ENCODE measurements around the gene PTPRK. TPM values are rescaled to one million over a fixed set of nuclear protein-coding genes. Genes with fewer than 3 reads are reported as not detected.

PTPRK gene
- total RNA-seq, 2 donors from 2014 or later: 0.77 to 0.78 TPM

GRCh38 chr6:128474481-128474880 lies 45.9 kb downstream of the PTPRK start:
- no peak for DNase-seq
- no peak overlapping the region for H3K4me3 Mint-ChIP-seq

GRCh38 chr6:128471907-128472306 lies 48.5 kb downstream of the PTPRK start:
- Mint-ChIP-seq H3K27me3 (no peaks in the 10 kb centered on the region), H3K27ac (no peak overlapping the region), H3K4me3 (no peak overlapping the region), H3K36me3 (ENCODE audit: low read depth) (no peaks in the 10 kb centered on the region), H3K4me1 (peaks cover 2% of the 10 kb centered on the region)
- no peak for DNase-seq
- no peak for ATAC-seq
- no peaks in the 10 kb centered on the region for H3K9me3 ChIP-seq (ENCODE audit: control insufficient read depth, low read length, poor library complexity, severe bottlenecking)

More at GRCh38 chr6:128474481-128474880, 45.9 kb downstream of the PTPRK start:
- ATAC-seq: no peak
- no peaks in the 10 kb centered on the region for H3K27me3 Mint-ChIP-seq
- no peak overlapping the region for H3K27ac Mint-ChIP-seq
- H3K36me3 Mint-ChIP-seq (ENCODE audit: low read depth): no peaks in the 10 kb centered on the region
- H3K9me3 ChIP-seq (ENCODE audit: control insufficient read depth, low read length, poor library complexity, severe bottlenecking): no peaks in the 10 kb centered on the region
- peaks cover 8% of the 10 kb centered on the region for H3K4me1 Mint-ChIP-seq

- DNase-seq: no peak
- no peaks in the 10 kb centered on the region for H3K9me3 ChIP-seq (ENCODE audit: control insufficient read depth, low read length, poor library complexity, severe bottlenecking)
- H3K27me3 Mint-ChIP-seq: no peaks in the 10 kb centered on the region
- no peak overlapping the region for H3K4me3 Mint-ChIP-seq
- no peaks in the 10 kb centered on the region for H3K36me3 Mint-ChIP-seq (ENCODE audit: low read depth)
- H3K27ac Mint-ChIP-seq: no peak overlapping the region
- no peak for ATAC-seq
- H3K4me1 Mint-ChIP-seq: no peaks in the 10 kb centered on the region
Measured at GRCh38 chr6:128465368-128466343, 54.7 kb downstream of the PTPRK start.

GRCh38 chr6:128464790-128465189 lies 55.6 kb downstream of the PTPRK start:
- Mint-ChIP-seq H3K4me1 (no peaks in the 10 kb centered on the region), H3K36me3 (ENCODE audit: low read depth) (no peaks in the 10 kb centered on the region), H3K27ac (no peak overlapping the region), H3K4me3 (no peak overlapping the region), H3K27me3 (peaks cover 2% of the 10 kb centered on the region)
- DNase-seq (no peak), ATAC-seq (no peak)
- H3K9me3 ChIP-seq (ENCODE audit: control insufficient read depth, low read length, poor library complexity, severe bottlenecking): no peaks in the 10 kb centered on the region

GRCh38 chr6:128463942-128464341 lies 56.5 kb downstream of the PTPRK start:
- ATAC-seq (no peak), DNase-seq (no peak)
- Mint-ChIP-seq H3K27me3 (peaks cover 8% of the 10 kb centered on the region), H3K36me3 (ENCODE audit: low read depth) (no peaks in the 10 kb centered on the region), H3K4me3 (no peak overlapping the region), H3K27ac (no peak overlapping the region), H3K4me1 (no peaks in the 10 kb centered on the region)
- no peaks in the 10 kb centered on the region for H3K9me3 ChIP-seq (ENCODE audit: control insufficient read depth, low read length, poor library complexity, severe bottlenecking)

GRCh38 chr6:128461501-128461900 lies 58.9 kb downstream of the PTPRK start:
- ATAC-seq: no peak
- no peak overlapping the region for H3K4me3 Mint-ChIP-seq
- no peak for DNase-seq
- no peaks in the 10 kb centered on the region for H3K36me3 Mint-ChIP-seq (ENCODE audit: low read depth)
- H3K4me1 Mint-ChIP-seq: no peaks in the 10 kb centered on the region
- H3K9me3 ChIP-seq (ENCODE audit: control insufficient read depth, low read length, poor library complexity, severe bottlenecking): no peaks in the 10 kb centered on the region
- no peak overlapping the region for H3K27ac Mint-ChIP-seq
- peaks cover 14% of the 10 kb centered on the region for H3K27me3 Mint-ChIP-seq

- no peak overlapping the region for H3K27ac Mint-ChIP-seq
- no peak for ATAC-seq
- no peaks in the 10 kb centered on the region for H3K4me1 Mint-ChIP-seq
- no peak for DNase-seq
- no peak overlapping the region for H3K4me3 Mint-ChIP-seq
- peaks cover 24% of the 10 kb centered on the region for H3K27me3 Mint-ChIP-seq
- no peaks in the 10 kb centered on the region for H3K9me3 ChIP-seq (ENCODE audit: control insufficient read depth, low read length, poor library complexity, severe bottlenecking)
- no peaks in the 10 kb centered on the region for H3K36me3 Mint-ChIP-seq (ENCODE audit: low read depth)
Measured at GRCh38 chr6:128456510-128457230, 63.7 kb downstream of the PTPRK start.

GRCh38 chr6:128455959-128456358 lies 64.4 kb downstream of the PTPRK start:
- H3K27me3 Mint-ChIP-seq: peaks cover 24% of the 10 kb centered on the region
- no peak for DNase-seq
- H3K4me3 Mint-ChIP-seq: no peak overlapping the region
- no peaks in the 10 kb centered on the region for H3K9me3 ChIP-seq (ENCODE audit: control insufficient read depth, low read length, poor library complexity, severe bottlenecking)
- no peak for ATAC-seq
- H3K4me1 Mint-ChIP-seq: no peaks in the 10 kb centered on the region
- H3K27ac Mint-ChIP-seq: no peak overlapping the region
- H3K36me3 Mint-ChIP-seq (ENCODE audit: low read depth): no peaks in the 10 kb centered on the region

- H3K9me3 ChIP-seq (ENCODE audit: control insufficient read depth, low read length, poor library complexity, severe bottlenecking): no peaks in the 10 kb centered on the region
- Mint-ChIP-seq H3K4me3 (no peak overlapping the region), H3K27me3 (peaks cover 19% of the 10 kb centered on the region), H3K36me3 (ENCODE audit: low read depth) (no peaks in the 10 kb centered on the region), H3K27ac (no peak overlapping the region), H3K4me1 (no peaks in the 10 kb centered on the region)
- ATAC-seq (no peak), DNase-seq (no peak)
Measured at GRCh38 chr6:128452713-128453112, 67.7 kb downstream of the PTPRK start.

GRCh38 chr6:128446497-128446896 lies 73.9 kb downstream of the PTPRK start:
- peaks cover 3% of the 10 kb centered on the region for H3K4me1 Mint-ChIP-seq
- H3K9me3 ChIP-seq (ENCODE audit: control insufficient read depth, low read length, poor library complexity, severe bottlenecking): no peaks in the 10 kb centered on the region
- DNase-seq (no peak), ATAC-seq (no peak)
- no peaks in the 10 kb centered on the region for H3K36me3 Mint-ChIP-seq (ENCODE audit: low read depth)
- H3K27ac Mint-ChIP-seq: no peak overlapping the region
- H3K27me3 Mint-ChIP-seq: peaks cover 11% of the 10 kb centered on the region
- no peak overlapping the region for H3K4me3 Mint-ChIP-seq

- Mint-ChIP-seq H3K4me3 (no peak overlapping the region), H3K36me3 (ENCODE audit: low read depth) (no peaks in the 10 kb centered on the region), H3K27me3 (peaks cover 12% of the 10 kb centered on the region), H3K4me1 (peaks cover 3% of the 10 kb centered on the region), H3K27ac (no peak overlapping the region)
- H3K9me3 ChIP-seq (ENCODE audit: control insufficient read depth, low read length, poor library complexity, severe bottlenecking): no peaks in the 10 kb centered on the region
- no peak for ATAC-seq
- no peak for DNase-seq
Measured at GRCh38 chr6:128443553-128443952, 76.8 kb downstream of the PTPRK start.

- ATAC-seq: no peak
Measured at GRCh38 chr6:128439627-128440026, 80.8 kb downstream of the PTPRK start.

GRCh38 chr6:128438393-128438792 lies 82.0 kb downstream of the PTPRK start:
- peaks cover 2% of the 10 kb centered on the region for H3K9me3 ChIP-seq (ENCODE audit: control insufficient read depth, low read length, poor library complexity, severe bottlenecking)
- no peak overlapping the region for H3K27ac Mint-ChIP-seq
- H3K36me3 Mint-ChIP-seq (ENCODE audit: low read depth): no peaks in the 10 kb centered on the region
- ATAC-seq: no peak
- H3K4me1 Mint-ChIP-seq: no peaks in the 10 kb centered on the region
- DNase-seq: no peak
- H3K27me3 Mint-ChIP-seq: peaks cover 13% of the 10 kb centered on the region
- no peak overlapping the region for H3K4me3 Mint-ChIP-seq

More at GRCh38 chr6:128439627-128440026, 80.8 kb downstream of the PTPRK start:
- H3K9me3 ChIP-seq (ENCODE audit: control insufficient read depth, low read length, poor library complexity, severe bottlenecking): no peaks in the 10 kb centered on the region
- Mint-ChIP-seq H3K4me3 (no peak overlapping the region), H3K36me3 (ENCODE audit: low read depth) (no peaks in the 10 kb centered on the region), H3K27ac (no peak overlapping the region), H3K27me3 (peaks cover 19% of the 10 kb centered on the region), H3K4me1 (peaks cover 3% of the 10 kb centered on the region)
- DNase-seq: no peak

Data from T-helper 17 cell (primary cell).